HG03064 (cell line): ENCODE measurements around the gene MBOAT1.

Source experiments
- ATAC-seq: cut with Tn5 transposase; IDR thresholded peaks from one replicate; pipeline ENCODE4 v1.9.1; 2021; ENCODE audit warnings: low read depth; ENCODE audit not compliant: unreplicated experiment

The MBOAT1 gene

GRCh38 chr6:20112241-20112640 lies 100.0 kb downstream of the MBOAT1 start:
- no peak for ATAC-seq

GRCh38 chr6:20110478-20110877 lies 101.8 kb downstream of the MBOAT1 start:
- no peak for ATAC-seq

- ATAC-seq = no peak
Measured at GRCh38 chr6:20109526-20109925, 102.7 kb downstream of the MBOAT1 start.

GRCh38 chr6:20105838-20106237 lies 106.4 kb downstream of the MBOAT1 start:
- no peak for ATAC-seq

GRCh38 chr6:20104696-20105095 lies 107.6 kb downstream of the MBOAT1 start:
- no peak for ATAC-seq

GRCh38 chr6:20102397-20103073 lies 109.7 kb downstream of the MBOAT1 start:
- ATAC-seq = no peak

- no peak for ATAC-seq
Measured at GRCh38 chr6:20099156-20099555, 113.1 kb downstream of the MBOAT1 start.

- ATAC-seq = no peak
Measured at GRCh38 chr6:20098267-20098876, 113.9 kb downstream of the MBOAT1 start.

- ATAC-seq = no peak
Measured at GRCh38 chr6:20096536-20096935, 115.7 kb downstream of the MBOAT1 start.

- ATAC-seq = no peak
Measured at GRCh38 chr6:20095436-20095835, 116.8 kb downstream of the MBOAT1 start.

GRCh38 chr6:20092071-20092566 lies 120.2 kb downstream of the MBOAT1 start:
- ATAC-seq = no peak

GRCh38 chr6:20086992-20087391 lies 125.3 kb downstream of the MBOAT1 start:
- ATAC-seq = no peak

GRCh38 chr6:20085817-20086216 lies 126.5 kb downstream of the MBOAT1 start:
- no peak for ATAC-seq

- ATAC-seq = no peak
Measured at GRCh38 chr6:20084411-20084810, 127.9 kb downstream of the MBOAT1 start.

- ATAC-seq = no peak
Measured at GRCh38 chr6:20071998-20072397, 140.3 kb downstream of the MBOAT1 start.

- no peak for ATAC-seq
Measured at GRCh38 chr6:20070047-20070446, 142.2 kb downstream of the MBOAT1 start.

GRCh38 chr6:20069021-20069522 lies 143.2 kb downstream of the MBOAT1 start:
- ATAC-seq = no peak

- no peak for ATAC-seq
Measured at GRCh38 chr6:20068421-20068988, 143.8 kb downstream of the MBOAT1 start.

- no peak for ATAC-seq
Measured at GRCh38 chr6:20061952-20062351, 150.3 kb downstream of the MBOAT1 start.

- no peak for ATAC-seq
Measured at GRCh38 chr6:20060252-20060651, 152.0 kb downstream of the MBOAT1 start.

- no peak for ATAC-seq
Measured at GRCh38 chr6:20058912-20059311, 153.4 kb downstream of the MBOAT1 start.
